ENCODE results near the gene GPR39. TPM values are rescaled to one million over a fixed set of nuclear protein-coding genes. Genes with fewer than 3 reads are reported as not detected.

GPR39 gene
- total RNA-seq, 4 donors from 2014 or later = 0.52 to 53.2 (median 6.8) TPM; not detected in 1

GRCh38 chr2:132477436-132477835, 60.8 kb downstream of the GPR39 start:
- Histone ChIP-seq H3K4me1 (no peaks in the 10 kb centered on the region), H3K27ac (no peak overlapping the region), H3K4me3 (no peak overlapping the region), H3K36me3 (no peaks in the 10 kb centered on the region), H3K9me3 (no peaks in the 10 kb centered on the region), H3K27me3 (no peaks in the 10 kb centered on the region)
- intact Hi-C loops (cut with DNase I; ENCODE audit: low total_unique reads) = no loop called here
- TF ChIP-seq POLR2A (IDR thresholded peaks at IDR 0.05) (no peak), CTCF (IDR thresholded peaks at IDR 0.05) (no peak)
- no peak for DNase-seq

GRCh38 chr2:132477962-132478361, 61.4 kb downstream of the GPR39 start:
- Histone ChIP-seq H3K4me1 (no peaks in the 10 kb centered on the region), H3K27ac (no peak overlapping the region), H3K27me3 (no peaks in the 10 kb centered on the region), H3K4me3 (no peak overlapping the region), H3K36me3 (no peaks in the 10 kb centered on the region), H3K9me3 (no peaks in the 10 kb centered on the region)
- intact Hi-C loops (cut with DNase I; ENCODE audit: low total_unique reads) = no loop called here
- DNase-seq = no peak
- TF ChIP-seq CTCF (IDR thresholded peaks at IDR 0.05) = no peak
- TF ChIP-seq POLR2A (IDR thresholded peaks at IDR 0.05) = no peak

GRCh38 chr2:132478461-132479105, 62.0 kb downstream of the GPR39 start:
- intact Hi-C loops (cut with DNase I; ENCODE audit: low total_unique reads) = no loop called here
- Histone ChIP-seq H3K9me3 (no peaks in the 10 kb centered on the region), H3K36me3 (no peaks in the 10 kb centered on the region), H3K27me3 (no peaks in the 10 kb centered on the region), H3K4me3 (no peak overlapping the region), H3K27ac (no peak overlapping the region), H3K4me1 (no peaks in the 10 kb centered on the region)
- no peak for DNase-seq
- TF ChIP-seq POLR2A (IDR thresholded peaks at IDR 0.05) = no peak
- TF ChIP-seq CTCF (IDR thresholded peaks at IDR 0.05) = no peak

- intact Hi-C loops (cut with DNase I; ENCODE audit: low total_unique reads) = no loop called here
- Histone ChIP-seq H3K27me3 (no peaks in the 10 kb centered on the region), H3K36me3 (no peaks in the 10 kb centered on the region), H3K4me3 (no peak overlapping the region), H3K4me1 (no peaks in the 10 kb centered on the region), H3K9me3 (no peaks in the 10 kb centered on the region), H3K27ac (no peak overlapping the region)
- no peak for DNase-seq
- TF ChIP-seq CTCF (IDR thresholded peaks at IDR 0.05) = no peak
- no peak for TF ChIP-seq POLR2A (IDR thresholded peaks at IDR 0.05)
These were observed 62.5 kb downstream of the GPR39 start for GRCh38 chr2:132479155-132479554.

- DNase-seq = no peak
- Histone ChIP-seq H3K36me3 (no peaks in the 10 kb centered on the region), H3K27ac (no peak overlapping the region), H3K4me3 (no peak overlapping the region), H3K4me1 (no peaks in the 10 kb centered on the region), H3K27me3 (no peaks in the 10 kb centered on the region), H3K9me3 (no peaks in the 10 kb centered on the region)
- intact Hi-C loops (cut with DNase I; ENCODE audit: low total_unique reads) = no loop called here
- no peak for TF ChIP-seq CTCF (IDR thresholded peaks at IDR 0.05)
- TF ChIP-seq POLR2A (IDR thresholded peaks at IDR 0.05) = no peak
These were observed 66.2 kb downstream of the GPR39 start for GRCh38 chr2:132482821-132483220.

All from uterus (tissue), 4 donors.